Gastroesophageal sphincter (tissue), 3 donors: ENCODE data around the gene FRK.
"Not testable (repeated sequence)": the region's sequence is repeated elsewhere in the genome, so short reads cannot be mapped to it uniquely, and the experiment has no call there.

Experiments
- EP300 ChIP-seq: sonication (generic); formaldehyde crosslinking; IDR thresholded peaks from one replicate; pipeline ENCODE4 v1.6.1; 2017; ENCODE audit warnings: antibody characterized with exemption, mild to moderate bottlenecking
- POLR2A ChIP-seq, 2 donors: fragments of 450-650 bp; IDR thresholded peaks; one replicate each; pipeline ENCODE4 v1.6.1; 2017; ENCODE audit warnings: antibody characterized with exemption in 2 of 2, mild to moderate bottlenecking in 2 of 2, moderate library complexity in 1 of 2
- POLR2AphosphoS5 ChIP-seq: sonication (generic); formaldehyde crosslinking; IDR thresholded peaks from one replicate; pipeline ENCODE4 v1.6.1; 2017; ENCODE audit warnings: antibody characterized with exemption
- TF ChIP-seq, protein P1 (sequence below), 4 experiments: fragments of 200-600 bp in 2 of 4; fragments of 450-650 bp in 2 of 4; sonication (generic) in 1 of 4; IDR thresholded peaks; one replicate each; pipeline ENCODE4 v1.5.1; 2017 to 2019; ENCODE audit warnings: antibody characterized with exemption in 4 of 4, mild to moderate bottlenecking in 2 of 4, moderate library complexity in 2 of 4

- TF ChIP-seq, protein P1, sequence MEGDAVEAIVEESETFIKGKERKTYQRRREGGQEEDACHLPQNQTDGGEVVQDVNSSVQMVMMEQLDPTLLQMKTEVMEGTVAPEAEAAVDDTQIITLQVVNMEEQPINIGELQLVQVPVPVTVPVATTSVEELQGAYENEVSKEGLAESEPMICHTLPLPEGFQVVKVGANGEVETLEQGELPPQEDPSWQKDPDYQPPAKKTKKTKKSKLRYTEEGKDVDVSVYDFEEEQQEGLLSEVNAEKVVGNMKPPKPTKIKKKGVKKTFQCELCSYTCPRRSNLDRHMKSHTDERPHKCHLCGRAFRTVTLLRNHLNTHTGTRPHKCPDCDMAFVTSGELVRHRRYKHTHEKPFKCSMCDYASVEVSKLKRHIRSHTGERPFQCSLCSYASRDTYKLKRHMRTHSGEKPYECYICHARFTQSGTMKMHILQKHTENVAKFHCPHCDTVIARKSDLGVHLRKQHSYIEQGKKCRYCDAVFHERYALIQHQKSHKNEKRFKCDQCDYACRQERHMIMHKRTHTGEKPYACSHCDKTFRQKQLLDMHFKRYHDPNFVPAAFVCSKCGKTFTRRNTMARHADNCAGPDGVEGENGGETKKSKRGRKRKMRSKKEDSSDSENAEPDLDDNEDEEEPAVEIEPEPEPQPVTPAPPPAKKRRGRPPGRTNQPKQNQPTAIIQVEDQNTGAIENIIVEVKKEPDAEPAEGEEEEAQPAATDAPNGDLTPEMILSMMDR (IDR thresholded peaks at IDR 0.05), result not testable (repeated sequence)
- TF ChIP-seq POLR2AphosphoS5; EP300; POLR2A (IDR thresholded peaks at IDR 0.05): not testable (repeated sequence)
Observed at GRCh38 chr6:115944829-115945228, 115.9 kb downstream of the FRK start.
